Endometrial microvascular endothelial cells (primary cell): ENCODE results near the gene RERE. TPM values are rescaled to one million over a fixed set of nuclear protein-coding genes. Genes with fewer than 3 reads are reported as not detected.

Experiments
- in situ Hi-C: cut with HindIII; loops from 2 replicates; pipeline ENCODE4 v1.10.0; 2017; ENCODE audit warnings: low sequenced_read_pairs, low pct_unique_long_range_greater_than_20kb; ENCODE audit errors: inconsistent ontology term
- total RNA-seq: library from RNA; depleted of rRNA; stranded (reverse); fragments of >200 nt; gene quantifications from one replicate; pipeline ENCODE4 v1.2.3, GENCODE V29; 2015; ENCODE audit errors: inconsistent ontology term

The RERE gene
- total RNA-seq, 1 donor from 2014 or later, result 16.5 TPM

DNA sequence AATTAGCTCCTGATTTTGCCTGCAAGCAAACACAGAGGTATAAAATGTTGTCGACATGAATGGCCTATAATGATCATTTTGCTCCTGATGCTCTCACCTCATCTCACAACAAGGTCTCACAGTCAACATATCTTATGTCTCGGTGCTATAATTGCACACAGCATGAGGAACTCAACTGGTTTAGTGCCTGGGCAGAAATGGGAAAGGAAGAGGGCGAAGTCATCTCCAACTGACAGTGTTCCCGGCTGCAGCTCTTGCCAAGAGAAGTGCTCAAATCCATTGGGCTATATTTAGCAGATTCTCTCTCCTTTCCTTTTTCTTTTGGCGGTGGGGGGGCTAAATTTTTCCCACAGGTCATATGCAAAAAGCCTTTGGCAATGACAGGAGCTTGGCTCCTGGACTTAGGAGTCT, 446.5 kb downstream of the RERE start:
- in situ Hi-C loops, result no loop called here

DNA sequence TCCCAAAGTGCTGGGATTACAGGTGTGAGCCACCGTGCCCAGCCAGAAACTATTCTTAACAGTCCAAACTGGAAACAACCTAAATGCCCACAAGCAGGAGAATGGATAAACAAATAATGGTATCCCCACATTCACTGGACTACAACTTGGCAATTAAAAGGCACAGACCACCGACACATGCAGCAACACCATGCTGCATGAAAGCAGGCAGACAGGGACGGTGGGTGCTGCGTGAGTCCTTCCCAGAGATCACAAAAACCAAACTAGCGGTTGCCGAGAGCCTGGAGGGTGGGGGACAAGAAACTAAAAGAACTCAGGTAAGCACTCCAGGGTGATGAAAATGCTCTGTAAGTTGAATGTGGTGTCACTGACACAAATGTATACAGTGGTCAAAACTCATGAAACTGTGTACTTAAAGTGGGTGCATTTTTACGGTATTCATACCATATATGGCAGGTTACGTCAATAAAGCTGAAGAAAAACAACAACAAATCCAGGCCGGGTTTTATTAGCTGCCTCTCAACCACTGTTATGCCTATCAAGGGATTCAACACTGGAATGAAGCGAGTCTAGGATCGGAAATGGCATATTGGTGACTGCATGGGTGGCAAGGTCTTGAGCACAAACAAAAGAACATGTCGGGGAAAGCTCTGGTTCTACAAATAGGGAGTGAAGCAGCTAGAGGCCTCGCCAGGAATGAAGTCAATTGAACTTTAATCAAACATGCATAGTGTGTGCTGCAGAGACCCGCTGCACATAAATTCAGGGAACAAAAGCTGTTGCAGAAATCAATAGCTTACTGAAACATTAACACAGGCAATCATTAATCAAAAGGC, 447.2 kb downstream of the RERE start:
- in situ Hi-C loops, result no loop called here

DNA sequence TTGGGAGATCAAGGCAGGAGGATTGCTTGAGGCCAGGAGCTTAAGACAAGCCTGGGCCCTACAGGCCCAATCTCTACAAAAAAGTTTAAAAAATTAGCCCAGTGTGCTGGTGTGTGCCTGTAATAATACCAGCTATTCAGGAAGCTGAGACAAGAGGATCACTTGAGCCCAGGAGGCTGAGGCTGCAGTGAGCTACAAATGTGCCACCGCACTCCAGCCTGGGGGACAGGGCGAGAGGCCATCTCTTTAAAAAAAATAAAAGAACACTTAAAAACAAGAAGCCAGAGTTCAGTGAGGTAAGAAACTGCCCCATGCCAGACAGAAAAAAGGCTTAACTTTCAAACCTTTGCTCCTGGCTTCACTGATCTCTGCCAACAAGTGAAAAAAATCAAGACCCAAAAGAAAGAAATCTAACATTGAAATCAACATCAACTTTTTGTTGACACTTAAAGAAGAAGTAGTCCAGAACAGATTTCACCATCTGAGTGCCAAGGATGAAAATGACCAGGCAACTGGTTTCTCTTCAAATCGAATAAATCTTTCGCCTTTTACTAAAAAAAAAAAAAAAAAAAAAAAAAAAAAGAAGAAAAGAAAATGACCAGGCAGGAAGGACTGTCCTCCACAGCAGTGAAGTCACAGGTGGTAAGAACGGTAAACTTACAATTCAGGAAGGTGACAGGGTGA, 448.3 kb downstream of the RERE start:
- in situ Hi-C loops, result no loop called here

DNA sequence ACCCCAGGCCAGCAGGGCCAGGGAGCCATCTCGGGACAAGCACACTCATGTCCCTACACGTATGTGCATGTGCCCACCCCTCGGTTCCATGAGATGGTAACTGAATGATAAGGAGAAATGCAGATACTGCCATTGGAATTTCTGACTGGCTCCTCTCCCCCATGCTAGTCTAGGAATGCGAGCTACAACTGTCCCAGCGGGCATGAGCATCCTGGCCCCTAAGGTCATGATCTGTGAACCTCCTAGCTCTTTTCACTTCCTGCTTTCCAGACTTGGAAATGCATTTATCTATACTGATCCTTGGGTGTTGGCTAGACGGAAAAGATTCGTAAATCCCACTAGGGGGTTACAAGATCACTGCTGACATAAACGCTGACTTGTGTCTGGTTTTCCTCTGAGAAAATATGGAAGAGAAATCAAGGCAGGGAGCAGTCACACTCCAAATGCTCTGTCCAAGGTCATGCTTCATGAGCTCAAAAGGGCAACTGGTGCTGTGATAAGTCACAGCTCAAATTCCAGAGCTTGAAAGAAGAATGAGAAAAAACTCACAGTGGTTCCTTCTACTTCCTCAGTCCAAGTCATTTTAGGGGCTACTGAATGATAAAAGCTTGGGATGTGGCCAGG, 449.8 kb downstream of the RERE start:
- in situ Hi-C loops, result no loop called here

DNA sequence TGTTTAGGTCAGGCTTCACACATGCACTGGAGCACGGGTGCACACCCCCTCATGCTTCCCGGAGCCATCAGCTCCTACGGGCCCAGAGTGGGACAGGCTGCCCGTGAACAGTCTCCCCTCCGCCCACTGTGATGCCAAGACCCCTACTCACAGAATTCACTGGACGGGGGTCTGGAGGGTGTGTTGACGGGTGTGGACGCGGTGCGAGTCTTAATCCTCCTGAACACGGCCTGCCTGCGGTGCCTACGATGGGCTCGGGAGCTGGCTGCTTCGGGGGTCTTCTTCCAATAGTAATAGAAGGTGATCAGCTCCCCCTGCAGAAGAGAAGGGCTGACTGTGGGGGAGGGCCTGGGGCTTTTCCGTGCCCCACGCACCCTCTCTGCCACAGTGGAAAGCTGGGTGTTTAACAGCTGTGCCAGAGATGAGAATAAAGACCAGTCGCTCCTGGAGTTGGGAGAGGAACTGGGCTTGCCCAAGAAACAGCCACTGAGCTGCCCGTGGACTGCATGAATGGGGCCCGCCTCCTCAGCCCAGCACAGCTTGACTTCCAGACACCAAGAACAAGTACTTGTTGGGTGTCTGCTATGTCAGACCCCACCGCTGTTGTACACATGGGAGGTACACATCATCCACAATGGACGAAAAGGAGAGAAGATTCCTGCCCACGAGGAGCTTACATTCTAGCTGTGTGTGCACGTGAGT, 451.6 kb downstream of the RERE start:
- in situ Hi-C loops, result no loop called here

DNA sequence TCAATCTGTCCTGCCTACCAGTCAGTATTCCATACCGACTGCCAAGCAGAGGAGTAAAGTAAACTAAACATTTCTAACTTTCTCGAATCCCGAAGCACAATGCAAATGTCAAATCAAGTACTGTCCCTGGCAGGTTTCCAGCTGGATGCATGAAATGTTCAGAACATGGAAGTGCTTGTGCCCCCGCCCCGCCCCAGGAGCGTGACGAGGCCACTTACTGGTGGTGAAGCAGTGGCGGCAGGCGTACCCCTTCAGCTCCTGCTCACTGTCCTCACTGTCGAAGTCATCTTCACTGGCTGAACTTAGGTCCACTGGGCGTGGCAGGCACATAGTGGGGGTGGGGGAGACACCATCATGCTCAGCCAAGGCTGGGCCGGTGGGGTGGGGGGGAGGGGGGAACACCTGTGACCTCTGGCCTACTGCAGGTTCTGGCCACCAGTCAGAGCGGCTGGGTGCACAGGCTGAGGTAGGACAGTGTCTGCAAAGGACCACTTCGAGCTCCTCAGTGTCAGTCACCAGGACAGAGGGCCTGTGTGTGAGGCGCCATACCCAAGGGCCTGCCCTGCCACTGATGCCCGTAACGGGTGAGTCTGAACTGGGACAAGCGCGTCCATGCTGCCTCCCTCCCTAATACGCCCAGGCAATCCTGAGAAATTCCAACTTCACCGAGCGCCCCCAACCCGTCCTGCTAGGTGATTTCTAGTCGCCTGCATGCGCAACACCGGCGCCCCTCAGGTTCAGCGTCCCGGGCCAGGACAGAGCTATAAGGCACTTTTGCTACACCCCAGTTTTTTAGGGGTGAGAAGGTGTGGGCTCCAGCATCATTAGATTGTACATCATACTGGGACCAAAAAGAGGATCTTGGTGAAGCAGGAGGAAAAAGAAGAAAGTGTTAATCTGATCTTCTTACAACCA, 452.7 kb downstream of the RERE start:
- in situ Hi-C loops, result no loop called here

DNA sequence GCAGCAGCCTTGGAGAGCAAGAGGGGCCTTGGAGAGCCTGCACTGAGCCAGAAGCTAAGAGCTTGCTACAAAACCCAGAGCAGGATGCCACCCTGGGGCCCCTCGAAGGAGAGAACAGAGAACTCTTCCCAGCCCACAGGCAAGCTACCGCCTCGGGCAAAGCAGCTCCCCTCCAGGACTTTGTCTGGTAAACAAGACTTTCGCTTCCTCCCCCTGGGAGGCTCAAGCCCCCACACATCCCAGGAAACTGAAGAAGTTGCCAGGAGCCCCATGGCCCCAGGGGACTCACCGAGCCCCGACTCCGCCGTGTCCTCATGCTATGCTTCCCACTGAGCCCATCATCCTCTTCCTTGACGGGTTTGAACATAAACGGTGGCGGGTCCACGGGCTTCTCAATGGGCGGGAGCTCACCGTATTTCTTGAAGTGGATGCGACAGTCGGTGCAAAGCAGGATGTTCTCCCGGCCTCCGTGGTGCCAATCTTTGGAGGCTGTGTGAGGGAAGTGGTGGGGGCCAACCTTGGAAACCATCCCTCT, 453.6 kb downstream of the RERE start:
- in situ Hi-C loops, result no loop called here

DNA sequence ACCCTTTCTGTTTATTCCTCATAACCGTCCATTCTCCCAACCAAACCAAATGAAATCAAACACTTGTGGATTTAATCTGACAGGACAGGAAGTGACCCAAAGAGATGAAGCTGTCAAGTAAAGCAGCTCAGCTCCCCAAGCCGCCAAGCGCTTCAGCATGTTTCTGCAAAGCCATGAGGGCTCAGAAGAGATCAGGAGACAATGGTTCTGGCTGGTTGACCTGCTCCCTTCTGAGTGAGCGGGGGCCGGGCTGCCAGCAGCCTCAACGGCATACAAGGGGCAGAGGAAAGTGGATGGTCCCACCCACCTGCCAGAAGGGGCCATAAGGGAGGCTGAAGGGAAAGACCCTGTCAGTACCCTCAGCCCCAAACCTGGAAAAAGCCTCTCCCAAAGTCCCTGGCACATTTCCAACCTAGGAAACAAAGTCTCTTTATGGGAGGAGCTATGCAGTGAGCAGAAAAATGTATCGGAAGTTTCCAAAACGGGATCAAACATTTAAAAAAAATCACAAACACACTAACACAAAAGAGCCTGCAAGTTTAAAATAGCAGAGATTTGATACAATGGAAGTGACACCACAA, 454.2 kb downstream of the RERE start:
- in situ Hi-C loops, result no loop called here

DNA sequence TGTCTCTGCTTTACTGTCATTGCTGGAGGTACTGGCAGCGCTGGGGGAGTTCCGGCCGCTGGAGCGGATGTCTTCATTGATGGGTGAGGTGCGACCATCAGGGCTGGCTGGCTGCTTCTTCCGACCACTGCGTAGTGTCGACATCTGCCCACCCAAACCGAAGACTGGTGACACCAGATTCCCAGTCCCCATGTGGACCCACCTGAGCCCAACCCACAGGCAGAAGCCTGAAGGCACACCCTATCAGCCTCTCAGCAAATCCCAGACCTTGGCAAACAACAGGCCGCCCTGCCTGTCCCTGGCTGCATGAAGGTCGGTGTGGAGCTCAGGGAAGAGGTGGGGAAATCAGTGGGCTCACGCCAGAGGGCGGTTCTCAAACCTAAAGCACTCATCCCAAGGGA, 454.7 kb downstream of the RERE start:
- in situ Hi-C loops, result no loop called here

DNA sequence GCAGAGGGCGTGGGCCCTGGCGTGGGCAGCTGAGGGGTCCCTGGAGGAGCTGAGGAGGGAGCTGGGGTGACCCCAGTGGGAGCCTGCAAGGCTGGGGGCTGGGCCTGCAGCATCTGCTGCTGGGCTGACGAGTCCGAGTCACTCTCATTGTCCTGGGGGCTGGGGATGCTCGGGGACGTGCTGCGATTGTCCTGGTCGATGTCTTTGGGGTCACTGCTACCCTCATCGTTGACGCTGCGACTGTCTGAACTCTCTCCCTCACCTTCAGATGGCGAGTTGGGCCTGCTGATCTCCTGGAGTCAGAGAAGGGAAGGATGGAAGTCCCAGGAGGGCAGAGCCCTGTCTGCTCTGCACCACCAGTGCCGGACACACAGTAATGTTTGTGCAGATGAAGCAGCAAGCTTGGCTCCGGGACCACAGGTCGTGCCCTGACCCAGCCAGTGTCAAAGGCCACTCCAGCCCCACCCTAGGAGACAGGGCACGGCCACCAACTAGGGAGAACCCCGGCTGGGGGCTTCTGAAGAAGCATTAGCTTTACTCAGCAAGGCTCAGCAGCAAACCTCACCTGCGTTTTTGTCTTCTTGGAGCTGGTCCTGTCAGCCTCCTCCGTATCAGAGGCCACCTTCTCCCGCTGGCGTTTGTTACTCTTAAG, 456.1 kb downstream of the RERE start:
- in situ Hi-C loops, result no loop called here

DNA sequence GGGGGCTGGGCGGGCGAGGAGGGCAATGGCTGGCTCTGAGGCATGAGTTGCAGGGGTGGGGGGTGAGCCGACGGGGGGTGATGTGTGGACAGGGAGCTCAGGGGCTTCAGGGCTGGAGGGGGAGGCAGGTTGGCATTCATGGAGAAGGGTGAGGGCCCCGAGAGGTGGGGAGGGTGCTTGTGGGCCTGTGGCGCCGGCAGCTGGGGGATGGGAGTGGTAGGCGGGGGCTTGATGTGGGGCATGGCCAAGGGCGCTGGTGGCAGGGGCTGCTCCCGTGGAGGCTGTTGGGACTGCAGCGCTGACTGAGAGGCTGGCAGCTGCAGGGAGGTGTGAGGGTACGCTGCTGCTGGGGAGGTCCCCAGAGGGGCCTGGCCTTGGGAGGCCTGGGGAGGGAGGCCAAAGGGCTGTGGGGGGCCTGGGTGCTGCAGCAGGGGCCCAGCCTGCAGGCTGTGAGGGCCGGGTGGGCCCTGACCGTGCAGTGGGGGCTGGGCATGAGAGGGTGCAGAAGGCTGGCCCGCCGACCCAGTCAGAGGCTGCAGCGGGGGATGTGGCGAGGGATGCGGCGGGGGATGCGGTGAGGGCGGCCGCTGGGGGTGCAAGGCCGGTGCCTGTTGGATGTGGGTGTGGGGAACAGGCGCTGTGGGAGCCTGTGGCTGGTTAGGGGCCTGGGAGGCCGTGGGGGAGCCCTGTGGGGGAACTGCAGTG, 456.8 kb downstream of the RERE start:
- in situ Hi-C loops, result no loop called here

DNA sequence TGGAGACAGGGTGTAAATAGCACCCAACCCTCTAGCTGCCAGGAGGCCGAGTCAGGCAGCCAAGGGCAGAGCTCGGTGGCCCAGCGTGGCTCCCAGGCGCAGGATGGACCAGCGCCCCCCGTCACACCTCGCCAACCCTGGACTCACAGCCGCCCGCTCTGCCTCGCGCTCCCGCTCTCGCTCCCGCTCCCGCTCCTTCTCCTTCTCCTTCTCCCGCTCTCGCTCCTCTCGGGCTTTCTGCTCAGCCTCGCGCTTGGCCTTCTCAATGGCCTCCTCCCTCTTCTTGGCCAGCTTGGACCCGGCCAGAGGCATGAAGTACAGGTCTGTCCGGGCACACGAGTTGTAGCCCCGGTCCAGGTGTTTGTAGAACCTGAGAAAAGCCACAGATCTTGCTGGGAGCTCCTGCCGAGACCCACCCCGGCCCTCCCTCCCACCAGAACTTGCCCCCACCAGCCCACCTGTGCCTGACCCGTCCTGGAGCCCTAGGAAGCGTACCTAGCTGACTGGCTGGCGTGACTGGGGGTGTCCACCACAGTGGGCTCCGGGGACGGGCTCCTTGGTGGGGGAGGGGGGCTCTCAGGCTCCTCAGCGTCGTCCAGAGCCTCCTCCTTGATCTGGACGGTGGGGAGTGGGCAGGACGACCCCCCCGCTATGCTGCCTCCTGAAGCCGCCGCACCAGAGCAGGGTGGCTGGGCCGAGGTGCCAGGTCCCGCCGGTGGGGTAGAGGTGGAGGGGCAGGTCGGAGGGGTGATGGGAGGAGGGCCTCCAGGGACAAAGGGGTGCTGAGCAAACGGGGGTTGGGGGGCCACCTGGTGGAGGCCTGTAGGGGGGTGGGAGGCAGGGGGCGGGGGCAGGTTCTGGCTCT, 457.6 kb downstream of the RERE start:
- in situ Hi-C loops, result no loop called here

DNA sequence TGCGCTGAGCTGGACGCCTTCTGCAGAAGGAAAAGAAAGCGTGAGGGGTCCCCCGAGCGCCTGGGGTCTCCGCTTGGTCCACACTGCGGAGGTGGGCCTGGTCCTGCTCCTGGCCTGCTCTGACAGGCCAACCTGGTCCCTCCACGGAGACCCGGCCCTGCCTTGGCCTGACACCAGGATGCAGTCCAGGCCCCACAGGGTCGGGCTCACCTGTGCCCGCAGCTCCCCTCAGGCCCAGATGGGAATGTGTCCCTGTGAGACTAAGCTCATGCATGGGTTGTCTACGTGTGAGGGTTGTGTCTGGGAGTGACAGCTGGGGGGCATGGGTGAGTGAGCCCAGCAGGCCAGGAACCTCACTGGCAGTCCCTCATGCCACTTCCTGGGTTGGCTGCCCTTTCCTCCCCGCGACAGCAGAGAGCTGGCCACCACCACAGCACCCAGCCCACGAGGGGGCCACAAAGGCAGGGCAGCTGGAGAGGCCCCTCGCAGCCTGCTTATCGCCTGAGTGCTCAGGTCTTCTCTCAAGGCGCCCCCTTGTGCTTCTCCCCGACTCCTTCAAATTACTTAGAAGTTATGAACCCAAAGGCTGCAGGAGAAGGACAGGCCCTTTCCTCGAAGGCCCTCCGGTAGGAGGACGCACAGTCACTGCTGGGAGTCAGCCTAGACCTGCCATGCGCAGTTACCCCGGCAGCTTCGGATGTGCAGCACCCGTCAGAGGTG, 458.4 kb downstream of the RERE start:
- in situ Hi-C loops, result no loop called here

DNA sequence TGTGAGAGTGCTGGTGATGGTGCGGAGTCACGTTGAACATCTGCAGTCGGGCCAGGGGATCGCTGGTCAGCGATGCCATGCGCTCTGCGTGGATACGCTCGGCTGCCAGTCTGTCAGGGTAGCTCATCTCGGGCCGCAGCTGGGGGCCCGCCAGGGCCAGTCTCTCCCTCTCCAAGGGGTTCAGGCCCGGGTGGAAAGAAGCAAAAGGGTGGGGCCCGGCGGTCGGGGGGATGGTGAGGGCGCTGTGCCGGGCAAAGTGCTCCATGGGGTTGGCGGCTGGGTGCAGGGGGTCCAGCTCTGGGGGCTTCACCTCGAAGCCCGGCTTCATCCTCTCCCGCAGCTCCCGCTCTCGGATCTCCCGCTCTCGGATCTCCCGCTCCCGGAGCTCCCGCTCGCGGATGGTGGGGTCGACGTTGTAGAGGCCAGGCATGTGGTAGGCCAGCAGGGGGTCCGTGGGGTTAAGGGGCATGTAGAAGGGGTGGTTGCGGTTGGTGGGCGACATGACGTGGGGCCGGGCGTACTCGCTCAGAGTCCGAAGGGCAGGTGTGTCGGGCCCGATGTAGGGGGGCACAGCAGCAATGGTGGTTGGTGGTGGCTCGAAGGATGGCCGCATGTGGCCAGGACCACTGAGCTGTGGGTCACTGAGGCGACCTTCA, 459.1 kb downstream of the RERE start:
- in situ Hi-C loops, result no loop called here
